Right ventricle myocardium inferior (tissue), 1 donor: ENCODE measurements around the gene GNAQ. TPM values are rescaled to one million over a fixed set of nuclear protein-coding genes. Genes with fewer than 3 reads are reported as not detected.

Source experiments
- ATAC-seq: fragments of 200-7000 bp; cut with Tn5 transposase; one replicate; pipeline ENCODE4 v1.9.1; 2020; ENCODE audit warnings: mild to moderate bottlenecking, moderate library complexity
- DNase-seq: peaks from one replicate; pipeline ENCODE4 v3.0.0; 2021; ENCODE audit errors: missing footprints
- intact Hi-C: fragments of 100-400 bp; cut with DNase I; formaldehyde crosslinking; loops from one replicate; pipeline ENCODE4 v1.11.0; 2022
- total RNA-seq: library from RNA; stranded (reverse); fragmentation: NEBNext Ultra II Directional; extraction: Animal tissue kit (Norgen Biotek cat#: 25700); gene quantifications from one replicate; pipeline ENCODE4 v1.2.1, GENCODE V29; 2021
- donor health status: DM: no; HTN: yes; CAD: no; lungs with severe emphysema.

Gene GNAQ
- total RNA-seq, 1 donor from 2014 or later: 15.9 TPM

GRCh38 chr9:77673941-77674791 is 357.4 kb downstream of the GNAQ start:
- ATAC-seq: peak; percentile 76
- intact Hi-C loops: no loop called here
- no peak for DNase-seq

- intact Hi-C loops: no loop called here
- ATAC-seq (no peak), DNase-seq (no peak)
Measured at GRCh38 chr9:77672183-77672582, 359.4 kb downstream of the GNAQ start.

GRCh38 chr9:77667151-77667550 is 364.5 kb downstream of the GNAQ start:
- intact Hi-C loops: no loop called here
- ATAC-seq (no peak), DNase-seq (no peak)

Other genes starting within 250 kb of the GNAQ start
- gene CEP78, start 204.3 kb upstream of the GNAQ start, total RNA-seq: 3.9 TPM